GM12878 (cell line): ENCODE results near the gene GNLY.

Experiments
- EP300 ChIP-seq, 2 experiments: fragments of 150-350 bp in 1 of 2; IDR thresholded peaks; 2 replicates each; pipeline ENCODE4 v1.6.1; 2011 to 2012; ENCODE audit warnings: low read depth in 2 of 2, low read length in 2 of 2, borderline replicate concordance in 1 of 2, improper control_type of control experiment in 1 of 2, inconsistent platforms in 1 of 2; ENCODE audit not compliant: control insufficient read depth in 1 of 2
- EZH2 ChIP-seq: IDR thresholded peaks from 2 replicates; pipeline ENCODE4 v1.6.1; 2012; ENCODE audit warnings: low read depth, mild to moderate bottlenecking, control low read depth, inconsistent platforms, low read length, borderline replicate concordance; ENCODE audit not compliant: control insufficient read depth
- NFIC ChIP-seq: IDR thresholded peaks from 2 replicates; pipeline ENCODE4 v1.6.1; 2012; ENCODE audit warnings: low read depth, mild to moderate bottlenecking, inconsistent platforms, low read length, moderate library complexity
- NR2C1 ChIP-seq: fragments of 450-650 bp; IDR thresholded peaks from 2 replicates; pipeline ENCODE4 v1.6.1; 2017; ENCODE audit warnings: antibody characterized with exemption, mild to moderate bottlenecking, moderate library complexity
- POLR2AphosphoS2 ChIP-seq: IDR thresholded peaks from 2 replicates; pipeline ENCODE4 v1.6.1; 2011; ENCODE audit warnings: low read depth, mild to moderate bottlenecking, low read length, improper control_type of control experiment, moderate library complexity
- POLR2AphosphoS5 ChIP-seq: IDR thresholded peaks from 2 replicates; pipeline ENCODE4 v1.6.1; 2011; ENCODE audit warnings: mild to moderate bottlenecking, low read length, inconsistent platforms
- RB1 ChIP-seq: fragments of 450-650 bp; formaldehyde crosslinking; IDR thresholded peaks from 2 replicates; pipeline ENCODE4 v1.6.1; 2017; ENCODE audit warnings: mild to moderate bottlenecking, borderline replicate concordance
- RFX5 ChIP-seq: IDR thresholded peaks from 2 replicates; pipeline ENCODE4 v1.6.1; 2011; ENCODE audit warnings: low read depth, low read length, improper control_type of control experiment
- TAF1 ChIP-seq: IDR thresholded peaks from 2 replicates; pipeline ENCODE4 v1.6.1; 2011; ENCODE audit warnings: mild to moderate bottlenecking, low read depth, low read length, borderline replicate concordance
- ZNF622 ChIP-seq: fragments of 450-650 bp; IDR thresholded peaks from 2 replicates; pipeline ENCODE4 v1.6.1; 2017; ENCODE audit warnings: mild to moderate bottlenecking, inconsistent platforms
- ZZZ3 ChIP-seq: IDR thresholded peaks from 2 replicates; pipeline ENCODE4 v1.6.1; 2011; ENCODE audit warnings: low read depth; ENCODE audit not compliant: control insufficient read depth, insufficient read length
- TF ChIP-seq, protein P1 (sequence below), 3 experiments: IDR thresholded peaks in 2 of 3; conservative IDR thresholded peaks in 1 of 3; 2 replicates each; pipeline ENCODE4 v1.5.1; 2011; ENCODE audit warnings: low read depth in 3 of 3, low read length in 3 of 3, mild to moderate bottlenecking in 3 of 3, control low read depth in 2 of 3, moderate library complexity in 2 of 3, inconsistent platforms in 1 of 3, mixed read lengths in 1 of 3; ENCODE audit not compliant: control insufficient read depth in 2 of 3, insufficient read depth in 1 of 3; ENCODE audit errors: extremely low read depth in 1 of 3
- TF ChIP-seq, protein P2 (sequence below): fragments of 450-650 bp; IDR thresholded peaks from 2 replicates; pipeline ENCODE4 v1.6.1; 2014; ENCODE audit warnings: mild to moderate bottlenecking
- TF ChIP-seq, protein P3 (sequence below): IDR thresholded peaks from 2 replicates; pipeline ENCODE4 v1.6.1; 2011; ENCODE audit warnings: borderline replicate concordance, low read depth, mild to moderate bottlenecking, moderate library complexity, low read length; ENCODE audit not compliant: insufficient read depth, poor library complexity, severe bottlenecking

DNA sequence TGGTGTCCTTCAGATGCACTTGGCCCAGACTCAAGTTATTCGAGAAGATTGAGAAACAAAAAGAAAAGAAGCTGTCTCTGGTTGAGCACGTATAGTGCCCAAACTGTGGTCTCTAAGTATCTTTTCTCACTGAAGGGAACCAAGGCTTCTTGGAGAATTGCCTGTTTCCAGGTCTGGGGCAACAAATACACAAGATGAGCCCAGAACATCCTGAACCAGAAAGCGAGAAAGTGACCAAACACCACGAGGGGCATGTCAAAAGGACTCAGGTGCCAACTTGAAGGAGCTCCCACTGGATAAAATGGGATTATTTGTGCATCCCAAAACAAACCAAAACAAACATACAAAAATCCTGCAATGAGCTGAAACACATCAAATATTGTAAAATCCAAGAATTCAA lies 46.0 kb downstream of the GNLY start:
- TF ChIP-seq, protein P1, sequence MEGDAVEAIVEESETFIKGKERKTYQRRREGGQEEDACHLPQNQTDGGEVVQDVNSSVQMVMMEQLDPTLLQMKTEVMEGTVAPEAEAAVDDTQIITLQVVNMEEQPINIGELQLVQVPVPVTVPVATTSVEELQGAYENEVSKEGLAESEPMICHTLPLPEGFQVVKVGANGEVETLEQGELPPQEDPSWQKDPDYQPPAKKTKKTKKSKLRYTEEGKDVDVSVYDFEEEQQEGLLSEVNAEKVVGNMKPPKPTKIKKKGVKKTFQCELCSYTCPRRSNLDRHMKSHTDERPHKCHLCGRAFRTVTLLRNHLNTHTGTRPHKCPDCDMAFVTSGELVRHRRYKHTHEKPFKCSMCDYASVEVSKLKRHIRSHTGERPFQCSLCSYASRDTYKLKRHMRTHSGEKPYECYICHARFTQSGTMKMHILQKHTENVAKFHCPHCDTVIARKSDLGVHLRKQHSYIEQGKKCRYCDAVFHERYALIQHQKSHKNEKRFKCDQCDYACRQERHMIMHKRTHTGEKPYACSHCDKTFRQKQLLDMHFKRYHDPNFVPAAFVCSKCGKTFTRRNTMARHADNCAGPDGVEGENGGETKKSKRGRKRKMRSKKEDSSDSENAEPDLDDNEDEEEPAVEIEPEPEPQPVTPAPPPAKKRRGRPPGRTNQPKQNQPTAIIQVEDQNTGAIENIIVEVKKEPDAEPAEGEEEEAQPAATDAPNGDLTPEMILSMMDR (IDR thresholded peaks at IDR 0.05 in 2 of 3, conservative IDR thresholded peaks at IDR 0.05 in 1 of 3; ENCODE audit: control insufficient read depth in 2 of 3, extremely low read depth in 1 of 3, insufficient read depth in 1 of 3, low read depth in 3 of 3, low read length in 3 of 3), result no peak
- TF ChIP-seq TAF1, result no peak
- TF ChIP-seq ZZZ3, result no peak
- TF ChIP-seq NR2C1, result no peak
- TF ChIP-seq NFIC, result no peak
- no peak for TF ChIP-seq EP300 (IDR thresholded peaks at IDR 0.05; ENCODE audit: borderline replicate concordance in 1 of 2, control insufficient read depth in 1 of 2, low read depth in 2 of 2, low read length in 2 of 2)
- TF ChIP-seq POLR2AphosphoS5, result no peak
- TF ChIP-seq POLR2AphosphoS2, result no peak
- TF ChIP-seq RFX5, result no peak
- TF ChIP-seq, protein P2, sequence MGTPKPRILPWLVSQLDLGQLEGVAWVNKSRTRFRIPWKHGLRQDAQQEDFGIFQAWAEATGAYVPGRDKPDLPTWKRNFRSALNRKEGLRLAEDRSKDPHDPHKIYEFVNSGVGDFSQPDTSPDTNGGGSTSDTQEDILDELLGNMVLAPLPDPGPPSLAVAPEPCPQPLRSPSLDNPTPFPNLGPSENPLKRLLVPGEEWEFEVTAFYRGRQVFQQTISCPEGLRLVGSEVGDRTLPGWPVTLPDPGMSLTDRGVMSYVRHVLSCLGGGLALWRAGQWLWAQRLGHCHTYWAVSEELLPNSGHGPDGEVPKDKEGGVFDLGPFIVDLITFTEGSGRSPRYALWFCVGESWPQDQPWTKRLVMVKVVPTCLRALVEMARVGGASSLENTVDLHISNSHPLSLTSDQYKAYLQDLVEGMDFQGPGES, result no peak
- TF ChIP-seq ZNF622, result no peak
- TF ChIP-seq, protein P3, sequence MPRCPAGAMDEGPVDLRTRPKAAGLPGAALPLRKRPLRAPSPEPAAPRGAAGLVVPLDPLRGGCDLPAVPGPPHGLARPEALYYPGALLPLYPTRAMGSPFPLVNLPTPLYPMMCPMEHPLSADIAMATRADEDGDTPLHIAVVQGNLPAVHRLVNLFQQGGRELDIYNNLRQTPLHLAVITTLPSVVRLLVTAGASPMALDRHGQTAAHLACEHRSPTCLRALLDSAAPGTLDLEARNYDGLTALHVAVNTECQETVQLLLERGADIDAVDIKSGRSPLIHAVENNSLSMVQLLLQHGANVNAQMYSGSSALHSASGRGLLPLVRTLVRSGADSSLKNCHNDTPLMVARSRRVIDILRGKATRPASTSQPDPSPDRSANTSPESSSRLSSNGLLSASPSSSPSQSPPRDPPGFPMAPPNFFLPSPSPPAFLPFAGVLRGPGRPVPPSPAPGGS, result no peak
- no peak for TF ChIP-seq RB1
- TF ChIP-seq EZH2, result no peak
